Activated effector memory CD4-positive, alpha-beta T cell treated with Interleukin-2 at 50 U/mL for 16 hours (primary cell): ENCODE measurements around the gene EEF1G.

Source experiments
- DNase-seq: peaks from one replicate; pipeline ENCODE4 v3.0.0-alpha.2; 2020

The EEF1G gene

DNA sequence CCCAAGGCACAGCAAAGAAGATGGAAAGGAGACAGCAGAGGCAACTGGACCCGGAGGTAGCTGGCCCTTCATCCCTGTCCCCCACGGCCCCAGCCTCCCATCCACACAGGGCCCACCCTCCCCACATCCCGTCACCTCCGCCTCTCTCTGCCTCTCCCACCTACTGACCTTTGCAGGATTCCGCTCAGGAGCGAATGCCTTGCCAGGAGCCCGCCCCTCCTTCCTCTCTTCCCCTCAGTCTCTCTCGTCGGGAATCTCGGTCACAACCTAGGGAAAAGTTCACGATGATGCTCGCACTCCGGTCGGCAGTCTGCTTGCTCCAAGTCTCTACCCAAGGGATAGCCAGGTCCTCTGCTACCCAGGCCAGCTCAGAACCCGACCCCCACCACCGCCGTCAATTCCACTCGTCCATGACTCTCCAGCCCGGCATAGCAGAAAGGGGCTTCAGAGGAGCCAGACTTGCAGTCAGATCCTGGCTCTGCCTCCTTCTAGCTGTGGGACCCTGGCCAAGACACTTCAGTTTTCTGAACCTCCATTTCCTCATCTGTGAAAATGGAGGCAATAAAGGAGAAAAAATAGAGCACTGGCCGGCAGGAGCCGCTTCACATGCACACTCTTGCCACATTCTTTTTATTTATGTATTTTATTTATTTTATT is 37.3 kb downstream of the EEF1G start:
- no peak for DNase-seq

DNA sequence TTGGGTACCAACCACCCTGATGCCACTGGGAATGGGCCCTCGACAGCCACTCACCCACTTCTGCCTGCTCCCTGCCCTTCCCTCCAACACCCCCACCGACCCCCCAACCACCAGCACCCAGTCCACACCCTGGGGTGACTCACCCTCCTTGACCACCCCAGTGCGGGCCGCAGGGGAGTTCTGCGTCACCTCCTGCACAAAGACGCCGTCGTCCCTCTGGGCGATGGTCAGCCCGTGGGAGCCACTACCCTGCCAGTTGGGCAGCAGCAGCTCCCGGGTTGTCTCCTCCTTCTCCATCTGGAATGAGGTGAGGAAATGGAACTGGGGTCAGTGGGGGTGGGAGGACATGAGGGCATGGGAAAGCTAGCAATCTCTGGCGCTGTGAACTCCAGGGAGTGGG is 37.9 kb downstream of the EEF1G start:
- DNase-seq = no peak

DNA sequence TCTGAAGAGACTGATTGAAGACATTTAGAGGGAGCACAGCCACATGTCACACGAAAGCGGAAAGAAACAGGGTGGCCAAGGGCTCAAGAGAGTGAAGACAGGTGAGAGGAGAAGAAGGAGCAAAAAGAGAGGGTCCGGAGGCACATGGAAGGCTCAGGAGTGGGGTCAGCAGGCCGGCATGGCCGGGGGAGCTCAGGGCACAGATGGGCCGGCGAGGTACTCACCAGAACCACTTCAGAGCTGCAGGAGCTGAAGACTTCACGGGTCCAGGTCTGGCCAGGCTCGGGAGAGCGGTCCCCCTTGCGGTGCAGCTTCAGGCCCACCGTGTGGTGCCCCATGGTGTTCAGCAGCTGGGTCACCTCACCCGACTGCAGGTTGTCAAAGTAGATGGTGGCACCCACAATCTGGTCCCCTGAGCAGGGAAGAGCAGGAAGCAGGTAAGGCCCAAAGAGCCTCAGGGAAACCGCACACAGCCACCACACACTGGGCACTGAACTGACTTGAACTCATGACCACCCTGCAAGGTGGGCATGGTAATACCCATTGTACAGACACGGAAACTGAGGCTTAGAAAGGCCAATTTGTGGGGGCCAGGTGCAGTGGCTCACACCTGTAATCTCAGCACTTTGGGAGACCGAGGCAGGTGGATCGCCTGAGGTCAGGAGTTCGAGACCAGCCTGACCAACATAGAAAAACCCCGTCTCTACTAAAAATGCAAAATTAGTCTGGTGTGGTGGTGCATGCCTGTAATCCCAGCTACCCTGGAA is 38.7 kb downstream of the EEF1G start:
- no peak for DNase-seq

DNA sequence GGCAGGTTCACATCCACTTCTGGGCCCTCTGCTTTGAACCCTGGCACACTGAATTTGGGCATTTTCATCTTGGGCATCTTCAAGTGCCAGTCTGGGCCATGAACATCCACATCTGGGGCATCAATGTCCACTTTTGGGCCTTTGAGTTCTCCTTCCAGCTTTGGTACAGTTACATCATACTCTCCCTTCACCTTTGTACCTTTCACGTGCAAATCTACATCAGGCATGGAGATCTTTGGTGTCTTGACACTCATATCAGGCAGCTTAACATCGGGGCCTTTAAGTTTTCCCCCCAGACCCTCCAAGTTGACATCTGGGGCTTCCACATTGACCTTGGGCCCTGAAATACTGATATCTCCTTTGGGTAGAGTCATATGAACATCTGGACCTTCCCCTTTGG is 41.6 kb downstream of the EEF1G start:
- DNase-seq = no peak

DNA sequence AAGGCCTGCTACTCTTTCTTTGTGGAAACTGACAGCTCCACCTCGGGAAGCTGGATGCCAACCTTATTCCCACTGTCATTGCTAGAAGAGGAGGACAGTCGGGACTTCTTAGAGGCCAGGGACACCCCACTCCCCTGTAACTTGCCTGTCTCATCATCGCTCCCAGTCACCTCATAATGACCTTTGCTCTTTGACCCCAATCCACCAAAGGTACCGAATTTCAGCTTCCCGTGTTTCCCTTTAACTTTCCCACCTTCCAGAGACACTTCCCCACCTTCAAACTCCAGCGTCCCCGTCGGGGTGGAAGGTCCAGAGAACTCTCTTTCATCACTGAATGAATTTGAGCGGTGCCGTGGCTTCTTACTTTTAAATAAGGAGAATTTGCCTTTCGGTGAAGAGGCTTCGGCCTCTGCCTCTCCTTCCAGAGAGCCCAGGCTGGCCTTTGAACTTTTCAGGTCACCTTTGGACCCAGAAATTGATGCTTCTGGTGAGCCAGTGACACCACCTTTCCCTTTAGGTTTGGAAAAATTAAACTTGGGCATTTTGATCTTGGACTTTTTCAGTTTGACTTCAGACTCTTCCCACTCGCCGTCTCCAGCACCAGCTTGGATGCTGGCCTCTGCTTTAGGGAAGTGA is 56.8 kb downstream of the EEF1G start:
- no peak for DNase-seq

DNA sequence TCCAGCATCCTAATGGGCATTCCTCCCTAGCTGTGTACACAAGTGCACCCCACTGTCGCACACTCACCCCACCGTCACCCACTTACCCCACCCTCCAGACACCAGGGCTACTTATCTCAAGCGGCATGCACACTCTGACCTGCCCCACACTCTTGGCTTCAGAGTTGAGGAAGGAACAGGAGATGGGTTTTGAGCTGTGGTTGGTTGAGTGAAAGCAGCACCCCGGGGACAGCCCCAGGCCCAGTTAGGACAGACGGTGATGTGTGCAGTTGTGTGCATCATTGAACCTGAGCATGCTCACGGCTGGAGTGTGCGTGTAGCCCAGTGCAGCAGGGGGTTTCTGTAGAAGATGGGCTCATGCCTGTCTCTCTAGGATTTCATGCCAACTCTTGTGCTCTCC is 59.5 kb downstream of the EEF1G start:
- no peak for DNase-seq

DNA sequence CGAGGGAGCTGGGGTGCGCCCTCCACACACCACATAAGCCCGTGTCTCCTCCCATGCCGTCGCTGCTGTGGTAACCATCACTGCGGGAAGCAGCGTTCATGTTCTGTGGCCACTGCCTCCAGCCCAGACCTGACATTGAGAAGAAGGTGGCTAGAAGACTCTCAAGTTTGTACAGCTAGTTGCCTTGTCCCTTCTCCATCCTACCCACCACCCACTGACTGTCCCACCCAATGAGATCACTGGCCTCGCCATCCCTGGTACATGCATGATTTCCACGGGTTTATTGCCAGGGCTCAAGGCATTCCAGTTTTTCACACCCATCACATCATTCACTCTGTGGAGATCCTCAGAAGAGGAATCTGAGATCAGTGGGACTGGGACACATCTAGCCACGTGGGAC is 60.1 kb downstream of the EEF1G start:
- no peak for DNase-seq

DNA sequence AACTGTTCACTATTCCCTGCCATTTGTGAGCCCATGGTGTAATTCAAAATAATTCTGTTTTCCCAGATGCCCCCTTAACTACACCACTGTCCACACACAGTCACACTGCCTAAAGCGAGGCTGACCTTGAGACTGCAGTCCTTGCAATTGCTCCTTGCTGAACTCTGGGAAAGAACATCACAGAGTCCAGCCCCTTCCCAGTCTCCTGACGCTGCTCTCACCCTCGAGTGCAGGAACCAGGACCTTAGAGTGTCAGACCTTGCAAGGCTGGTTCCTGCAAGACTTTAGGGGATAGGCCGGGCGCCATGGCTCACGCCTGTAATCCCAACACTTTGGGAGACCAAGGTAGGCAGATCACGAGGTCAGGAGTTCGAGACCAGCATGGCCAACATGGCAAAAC is 60.7 kb downstream of the EEF1G start:
- no peak for DNase-seq
